CD4-positive, alpha-beta T cell treated with Interferon gamma for 1 hour (primary cell): ENCODE results near the gene SNRK.
"Not testable (repeated sequence)": the region's sequence is repeated elsewhere in the genome, so short reads cannot be mapped to it uniquely, and the experiment has no call there.

Source experiments
- DNase-seq: peaks from one replicate; pipeline ENCODE4 v3.0.0-alpha.2; 2020

The SNRK gene

GRCh38 chr3:43346978-43347749 lies 60.8 kb downstream of the SNRK start:
- DNase-seq = peak; percentile 41

- no peak for DNase-seq
Measured at GRCh38 chr3:43347774-43348173, 61.4 kb downstream of the SNRK start.

DNA sequence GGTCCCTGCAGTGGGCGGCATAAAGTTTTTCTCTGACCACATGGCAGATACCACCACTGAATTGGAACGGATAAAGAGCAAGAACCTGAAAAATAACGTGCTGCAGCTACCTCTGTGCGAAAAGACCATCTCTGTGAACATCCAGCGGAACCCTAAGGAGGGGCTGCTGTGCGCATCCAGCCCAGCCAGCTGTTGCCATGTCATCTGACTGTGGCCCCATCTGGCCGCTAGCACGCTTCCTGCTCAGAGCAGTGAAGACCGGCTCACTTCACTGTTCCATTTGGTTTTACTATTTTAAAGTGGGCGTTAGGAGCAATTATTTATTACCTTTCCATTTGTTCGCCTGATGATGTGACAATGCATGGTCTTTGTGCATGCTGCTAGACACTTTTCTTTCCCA lies 62.0 kb downstream of the SNRK start:
- DNase-seq = no peak

- DNase-seq = no peak
Measured at GRCh38 chr3:43348852-43349574, 62.7 kb downstream of the SNRK start.

DNA sequence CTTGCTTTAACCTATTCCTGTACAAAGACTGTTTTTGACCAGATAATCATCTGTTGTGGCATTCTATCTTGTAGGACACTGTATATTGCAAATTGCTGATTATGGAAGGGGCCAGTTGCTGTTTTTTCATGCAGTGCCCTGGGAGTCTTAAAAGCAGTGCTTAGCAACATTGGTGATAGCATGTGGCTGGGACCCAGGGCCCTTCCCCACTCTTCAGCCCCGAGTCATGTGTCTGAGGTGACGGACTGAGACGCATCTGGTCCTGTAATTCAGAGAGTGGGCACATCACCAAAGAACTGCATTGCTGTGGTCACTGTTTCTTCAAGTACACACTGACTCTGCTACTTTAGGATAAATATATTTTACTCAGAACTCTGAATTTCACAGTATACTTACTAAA lies 63.4 kb downstream of the SNRK start:
- no peak for DNase-seq

- DNase-seq = no peak
Measured at GRCh38 chr3:43353393-43353792, 67.1 kb downstream of the SNRK start.

- no peak for DNase-seq
Measured at GRCh38 chr3:43353923-43354670, 67.8 kb downstream of the SNRK start.

- DNase-seq = not testable (repeated sequence)
Measured at GRCh38 chr3:43356033-43356432, 69.7 kb downstream of the SNRK start.

- no peak for DNase-seq
Measured at GRCh38 chr3:43361077-43361476, 74.7 kb downstream of the SNRK start.

- no peak for DNase-seq
Measured at GRCh38 chr3:43362183-43362582, 75.8 kb downstream of the SNRK start.

- no peak for DNase-seq
Measured at GRCh38 chr3:43362961-43363360, 76.6 kb downstream of the SNRK start.

GRCh38 chr3:43363621-43364266 lies 77.4 kb downstream of the SNRK start:
- DNase-seq = no peak

- DNase-seq = no peak
Measured at GRCh38 chr3:43364494-43364893, 78.2 kb downstream of the SNRK start.

GRCh38 chr3:43364926-43365325 lies 78.6 kb downstream of the SNRK start:
- DNase-seq = no peak

GRCh38 chr3:43365601-43366305 lies 79.4 kb downstream of the SNRK start:
- DNase-seq = no peak

GRCh38 chr3:43366481-43366880 lies 80.1 kb downstream of the SNRK start:
- no peak for DNase-seq

DNA sequence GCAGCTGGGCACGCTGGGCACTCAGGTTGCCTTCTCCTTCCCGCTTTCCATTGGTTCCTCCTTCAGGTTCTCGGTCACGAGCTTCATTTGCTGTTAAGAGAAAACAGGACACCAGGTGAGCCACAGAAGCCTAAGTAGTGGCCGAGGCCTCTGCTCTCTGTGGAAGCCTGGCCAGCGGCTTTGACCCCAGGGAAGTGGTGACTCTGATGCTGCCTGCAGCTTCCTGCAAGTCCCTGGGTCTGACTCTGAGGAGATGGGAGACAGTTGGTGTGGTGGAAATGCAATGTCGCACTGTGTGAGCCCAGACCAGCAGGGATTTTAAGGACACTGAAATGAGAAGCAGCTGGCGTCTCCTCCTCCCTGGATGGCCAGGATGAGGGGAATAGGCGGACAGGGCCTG lies 80.5 kb downstream of the SNRK start:
- DNase-seq = no peak

GRCh38 chr3:43369404-43370292 lies 83.3 kb downstream of the SNRK start:
- peak; percentile 15 for DNase-seq

GRCh38 chr3:43370293-43370980 lies 84.1 kb downstream of the SNRK start:
- DNase-seq = no peak

- no peak for DNase-seq
Measured at GRCh38 chr3:43371494-43371893, 85.2 kb downstream of the SNRK start.
